HG03565 (cell line): ENCODE measurements around the gene ATP10B.

Experiments used
- ATAC-seq: cut with Tn5 transposase; IDR thresholded peaks from one replicate; pipeline ENCODE4 v1.9.1; 2021; ENCODE audit warnings: mild to moderate bottlenecking, moderate library complexity; ENCODE audit not compliant: unreplicated experiment

Gene ATP10B

DNA sequence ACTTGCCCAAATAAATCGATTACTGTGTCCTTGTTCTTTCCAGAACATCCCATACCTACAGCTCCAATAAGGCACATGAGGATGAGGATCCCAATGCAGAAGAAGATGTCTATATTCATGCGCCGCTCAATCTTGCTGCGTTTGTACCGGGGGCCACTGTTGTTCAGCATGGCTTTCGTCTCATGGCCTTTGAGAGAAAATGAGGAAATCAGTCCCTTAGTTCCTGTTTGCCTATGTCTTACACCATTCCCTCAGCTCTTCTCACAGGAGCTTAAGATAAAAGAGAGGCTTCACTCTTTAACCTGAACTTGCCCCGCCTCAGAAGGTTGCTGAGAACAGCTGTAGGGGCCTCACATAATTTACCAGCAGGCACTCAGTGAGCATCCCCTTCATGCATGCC, 211.6 kb downstream of the ATP10B start:
- no peak for ATAC-seq

DNA sequence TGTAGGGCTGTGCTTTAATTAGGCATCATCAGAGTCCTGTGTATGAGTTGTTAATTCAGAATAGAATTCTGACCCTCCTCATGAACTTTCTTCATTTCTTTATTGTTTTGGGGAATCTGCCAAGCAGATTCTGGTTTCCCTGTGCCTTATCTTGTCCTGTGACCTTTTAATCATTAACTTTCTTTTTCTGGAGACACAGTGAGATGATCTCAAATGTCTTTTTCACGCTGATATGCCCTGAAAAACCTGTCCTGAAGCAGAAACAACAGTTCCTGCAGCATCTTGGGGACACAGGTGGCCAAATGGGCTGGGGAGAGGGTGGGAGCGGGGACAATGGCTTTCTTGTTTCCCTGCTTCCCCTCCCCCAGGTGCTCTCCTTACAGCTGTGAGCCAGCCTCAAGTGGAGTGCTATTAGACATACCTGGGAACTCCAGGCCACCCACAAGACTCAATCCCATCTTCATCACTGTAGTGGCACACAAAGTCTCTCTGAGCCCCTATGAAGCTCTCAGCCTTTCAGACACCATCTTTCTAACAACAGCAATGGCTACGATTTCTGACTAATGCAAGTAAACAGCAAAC, 213.8 kb downstream of the ATP10B start:
- ATAC-seq: no peak

DNA sequence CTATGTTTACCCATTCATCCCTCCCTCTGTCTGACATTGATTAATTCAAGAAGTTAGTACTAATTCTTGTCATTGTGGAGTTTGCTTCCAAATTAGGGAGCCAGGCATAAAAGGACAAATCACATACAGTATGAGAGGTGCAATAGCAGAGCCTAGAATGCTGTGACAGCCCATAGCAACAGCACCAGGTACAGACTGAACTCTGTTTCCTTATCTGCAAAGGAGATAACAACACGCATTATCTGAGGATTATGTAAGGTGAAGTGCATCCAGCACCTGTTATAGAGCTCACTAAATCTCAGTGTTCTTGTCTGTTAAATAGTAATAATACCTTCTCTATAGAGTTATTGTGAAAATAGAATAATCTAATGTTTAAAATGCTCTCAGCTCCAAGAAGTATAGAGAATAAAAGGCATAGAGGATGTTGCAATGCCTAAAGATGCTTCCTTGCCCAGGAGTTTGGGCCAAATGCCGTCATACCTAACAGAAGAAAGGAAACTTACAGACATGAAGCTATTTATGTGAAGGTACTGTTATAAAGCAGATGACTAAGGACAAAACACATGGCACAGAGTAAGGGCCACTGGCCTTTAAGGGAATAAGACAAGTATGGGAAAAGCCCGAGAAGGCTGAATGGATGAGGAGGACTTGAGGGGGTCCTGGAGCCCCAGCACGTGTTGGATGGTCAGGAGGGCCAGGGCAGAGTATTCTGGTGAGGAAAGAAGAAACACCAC, 214.5 kb downstream of the ATP10B start:
- ATAC-seq: no peak

DNA sequence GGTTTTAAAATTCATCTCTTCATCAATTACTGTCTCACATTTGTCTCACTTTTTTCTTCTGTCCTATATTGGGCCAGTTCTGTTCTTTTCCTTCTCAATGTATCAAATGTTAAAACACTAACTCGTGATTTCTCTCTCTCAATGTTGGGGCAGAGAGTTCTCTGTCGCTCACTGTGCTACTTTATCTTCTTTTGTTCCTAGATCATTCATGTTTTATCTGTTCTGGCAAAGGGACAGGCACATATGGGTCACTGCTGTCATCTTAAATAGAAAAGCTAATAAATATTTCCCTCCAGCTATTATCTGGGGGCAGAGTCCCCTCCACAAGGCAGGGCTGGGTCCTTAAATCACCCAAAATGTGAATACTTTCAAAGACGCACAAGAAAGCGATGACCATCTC, 216.3 kb downstream of the ATP10B start:
- no peak for ATAC-seq

GRCh38 chr5:160635046-160635445, 217.0 kb downstream of the ATP10B start:
- ATAC-seq: no peak

DNA sequence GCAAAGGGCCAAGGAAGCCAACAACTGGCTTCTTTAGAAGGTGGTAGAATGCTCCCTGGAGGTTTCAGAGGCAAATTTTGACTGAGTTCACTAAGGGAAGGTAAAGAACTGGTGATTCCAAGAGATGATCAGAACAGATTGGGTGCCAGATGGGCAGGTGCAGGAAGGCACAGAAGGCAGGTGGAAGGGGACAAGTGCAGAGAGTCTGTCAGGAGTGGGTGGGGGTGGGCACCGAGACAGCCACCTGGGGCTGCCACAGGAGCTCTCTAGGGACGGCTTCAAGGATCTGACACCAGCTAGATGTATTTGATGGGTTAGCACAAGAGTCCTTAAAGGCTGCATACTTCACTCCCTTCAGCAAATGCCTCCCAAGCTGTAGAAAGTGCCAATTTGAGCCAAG, 223.0 kb downstream of the ATP10B start:
- no peak for ATAC-seq

DNA sequence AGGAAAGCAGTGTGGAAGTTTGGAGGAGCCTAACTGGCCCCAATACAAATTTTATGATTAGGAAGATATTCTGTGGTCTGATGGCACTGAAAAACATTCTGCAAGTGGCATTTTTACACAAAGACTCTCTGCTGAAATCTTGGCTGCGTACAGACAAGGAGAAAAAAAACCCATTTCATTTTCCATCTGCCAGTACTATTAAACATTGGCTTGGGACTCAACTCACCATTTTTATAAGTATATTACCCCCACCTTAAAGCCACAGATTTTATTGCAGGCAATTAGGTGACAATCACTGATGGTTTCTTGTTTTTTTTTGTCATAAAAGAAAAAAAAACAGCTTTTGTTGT, 223.4 kb downstream of the ATP10B start:
- no peak for ATAC-seq

DNA sequence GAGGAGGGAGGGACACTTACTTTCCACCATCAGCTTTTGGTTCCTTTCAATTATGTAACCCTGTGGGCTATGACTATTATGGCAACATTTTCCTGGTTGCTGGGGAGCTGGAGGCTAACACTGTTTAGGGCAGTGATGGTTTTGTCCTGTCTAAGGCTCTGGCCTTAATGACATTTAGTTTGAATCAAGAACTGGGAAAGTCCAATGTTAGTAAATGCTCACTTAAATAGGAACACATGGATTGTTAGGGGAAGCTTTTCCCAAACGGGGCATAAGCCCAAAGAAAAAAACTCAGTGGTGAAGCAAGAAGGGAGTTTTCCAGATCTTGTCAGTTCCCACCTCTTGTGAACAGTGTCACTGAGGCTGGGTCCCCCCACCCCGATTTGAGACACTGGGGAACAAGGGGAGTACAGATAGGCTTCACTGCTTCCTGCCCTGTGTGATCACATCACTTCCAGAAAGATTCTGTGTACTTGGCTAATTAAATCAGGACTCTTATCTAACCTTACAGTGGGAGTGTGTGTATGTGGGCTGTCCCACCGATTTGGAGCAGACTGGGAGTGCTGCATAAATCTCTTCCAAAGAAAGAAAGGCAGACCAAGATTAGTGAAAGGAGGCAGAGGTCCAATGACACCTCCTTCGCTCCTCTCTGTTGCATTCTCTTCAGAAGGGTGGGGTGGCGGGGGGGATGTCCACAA, 223.9 kb downstream of the ATP10B start:
- no peak for ATAC-seq

- no peak for ATAC-seq
These were observed 225.7 kb downstream of the ATP10B start for GRCh38 chr5:160626322-160626721.

DNA sequence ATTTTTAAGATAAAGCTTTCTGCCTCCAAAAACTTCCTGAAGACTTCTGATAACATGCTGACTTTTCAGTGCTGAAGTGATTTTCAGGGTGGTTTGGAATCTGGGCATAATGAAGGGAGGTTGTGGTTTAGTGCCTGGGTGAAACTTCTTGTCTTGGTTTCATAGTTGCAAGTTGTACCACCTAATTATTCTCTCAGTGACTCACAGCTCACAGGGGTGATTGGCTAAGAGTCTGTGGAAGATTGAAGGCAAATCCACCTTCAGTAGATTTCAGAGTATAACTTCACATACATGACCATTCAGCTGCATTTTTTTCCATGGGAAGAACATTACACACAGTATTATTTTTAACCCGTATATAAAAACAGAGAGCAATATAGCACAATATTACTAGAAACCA, 230.5 kb downstream of the ATP10B start:
- ATAC-seq: no peak

GRCh38 chr5:160620401-160620800, 231.6 kb downstream of the ATP10B start:
- ATAC-seq: no peak

DNA sequence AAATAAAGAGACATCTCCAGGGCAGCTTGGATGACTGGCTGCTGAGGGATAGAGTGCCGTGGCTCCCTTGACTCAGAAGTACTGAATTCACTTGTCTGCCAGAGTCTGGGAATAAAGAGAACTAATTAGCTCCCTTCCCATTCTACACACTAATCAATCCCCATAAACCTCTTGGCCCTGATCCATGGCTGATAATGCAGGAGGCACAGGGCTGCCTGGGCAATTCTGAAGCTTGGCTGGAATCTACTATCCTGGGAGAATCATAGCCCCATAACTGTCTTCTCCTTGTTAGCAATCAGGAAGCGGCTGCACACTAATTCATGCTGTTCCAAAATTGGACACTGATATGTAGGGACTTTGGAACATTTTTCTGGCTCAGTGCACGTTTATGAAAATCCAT, 232.6 kb downstream of the ATP10B start:
- no peak for ATAC-seq

GRCh38 chr5:160618286-160618685, 233.7 kb downstream of the ATP10B start:
- no peak for ATAC-seq

- no peak for ATAC-seq
These were observed 235.1 kb downstream of the ATP10B start for GRCh38 chr5:160616712-160617497.

GRCh38 chr5:160614136-160614535, 237.9 kb downstream of the ATP10B start:
- ATAC-seq: no peak

GRCh38 chr5:160605266-160605665, 246.7 kb downstream of the ATP10B start:
- no peak for ATAC-seq

GRCh38 chr5:160604484-160604883, 247.5 kb downstream of the ATP10B start:
- ATAC-seq: no peak

- ATAC-seq: no peak
These were observed 249.3 kb downstream of the ATP10B start for GRCh38 chr5:160602744-160603143.

GRCh38 chr5:160601046-160601445, 251.0 kb downstream of the ATP10B start:
- ATAC-seq: no peak

DNA sequence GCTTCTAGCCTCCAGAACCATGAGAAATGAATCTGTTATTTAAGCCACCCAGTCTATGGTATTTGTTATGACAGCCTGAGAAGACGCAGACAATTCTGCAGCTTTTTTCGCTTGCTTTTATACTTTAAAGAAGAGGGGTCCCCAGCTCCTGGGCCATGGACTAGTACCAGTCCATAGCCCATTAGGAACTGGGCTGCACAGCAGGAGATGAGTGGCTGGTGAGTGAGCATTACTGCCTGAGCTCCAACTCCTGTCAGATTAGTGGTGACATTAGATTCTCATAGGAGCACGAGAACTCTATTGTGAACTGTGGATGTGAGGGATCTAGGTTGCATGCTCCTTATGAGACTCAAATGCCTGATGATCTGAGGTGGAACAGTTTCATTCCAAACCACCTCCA, 278.7 kb downstream of the ATP10B start:
- ATAC-seq: no peak

DNA sequence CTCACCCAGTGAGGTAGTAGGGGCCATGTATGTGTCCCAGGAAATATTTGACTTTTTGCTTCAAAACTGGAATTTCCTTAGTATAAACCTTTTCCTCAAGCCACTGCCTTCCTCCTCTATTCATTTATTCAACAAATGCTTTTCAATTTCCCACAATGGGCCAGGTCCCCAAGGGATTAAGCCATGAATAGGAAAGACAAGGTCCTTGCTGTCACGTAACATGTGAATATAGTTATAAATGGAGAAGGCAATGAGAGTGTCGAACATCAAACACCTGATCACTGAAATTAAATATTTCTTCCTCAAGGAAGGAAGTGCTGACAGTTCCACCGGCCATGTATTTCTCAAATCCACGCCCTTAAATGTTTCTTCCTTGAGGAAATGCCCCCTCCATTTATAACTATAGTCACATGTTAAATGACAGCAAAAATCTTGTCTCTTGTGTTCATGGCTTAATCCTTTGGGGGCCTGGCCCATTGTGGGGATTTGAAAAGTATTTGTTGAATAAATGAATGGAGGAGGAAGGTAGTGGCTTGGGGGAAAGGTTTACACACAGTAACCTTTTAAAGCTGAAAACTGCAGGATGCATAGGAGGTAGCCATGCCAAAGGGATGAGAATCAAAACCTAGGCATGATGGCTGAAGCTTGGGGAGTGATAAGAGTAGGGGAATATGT, 284.8 kb downstream of the ATP10B start:
- ATAC-seq: no peak
